Left colon (tissue), 2 donors: ENCODE measurements around the gene FAM53A. TPM values are rescaled to one million over a fixed set of nuclear protein-coding genes. Genes with fewer than 3 reads are reported as not detected.

ENCODE experiments used
- ATAC-seq: fragments of 200-7000 bp; cut with Tn5 transposase; one replicate; pipeline ENCODE4 v1.9.1; 2020; ENCODE audit warnings: mild to moderate bottlenecking, moderate library complexity
- DNase-seq, 2 donors: peaks; one replicate each; pipeline ENCODE4 v3.0.0-alpha.2; 2020
- intact Hi-C, 2 donors: fragments of 100-400 bp; cut with DNase I in 1 of 2; cut with micrococcal nuclease in 1 of 2; formaldehyde crosslinking; loops; one replicate each; pipeline versions ENCODE4 v1.11.2 to v1.14.0; 2022; cut with DNase I, micrococcal nuclease
- total RNA-seq, 2 donors: library from RNA; stranded (reverse); fragmentation: NEBNext Ultra II Directional; extraction: Animal tissue kit (Norgen Biotek cat#: 25700); gene quantifications; one replicate each; pipeline ENCODE4 v1.2.1, GENCODE V29; 2021
- donor health status: DM: no; HTN: no; CAD: no.
- donor health status: DM: yes; HTN: yes; CAD: no.

FAM53A gene
- total RNA-seq, 2 donors from 2014 or later, result 0.49 to 0.61 TPM

DNA sequence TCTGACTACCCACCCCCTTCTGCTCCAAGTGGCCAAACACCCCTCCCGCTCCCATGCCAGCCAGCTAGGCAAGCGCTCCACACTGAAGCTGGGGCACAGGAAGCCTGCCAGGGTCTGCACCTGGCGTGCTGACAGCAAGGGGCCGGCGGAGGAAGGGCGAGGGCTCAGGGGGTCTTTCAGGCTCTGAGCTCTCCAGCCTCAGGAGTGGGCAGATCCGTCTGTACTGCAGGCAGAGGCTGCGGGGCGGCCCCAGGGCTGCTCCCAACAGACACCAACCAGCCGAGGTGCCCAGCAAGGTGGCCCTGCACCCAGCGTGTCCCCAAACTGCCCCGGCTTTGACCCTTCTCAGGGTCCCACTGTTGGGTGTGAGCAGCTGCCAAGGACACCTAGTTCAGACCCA is 14.8 kb downstream of the FAM53A start:
- ATAC-seq, result no peak
- intact Hi-C loops, result no loop called here

DNA sequence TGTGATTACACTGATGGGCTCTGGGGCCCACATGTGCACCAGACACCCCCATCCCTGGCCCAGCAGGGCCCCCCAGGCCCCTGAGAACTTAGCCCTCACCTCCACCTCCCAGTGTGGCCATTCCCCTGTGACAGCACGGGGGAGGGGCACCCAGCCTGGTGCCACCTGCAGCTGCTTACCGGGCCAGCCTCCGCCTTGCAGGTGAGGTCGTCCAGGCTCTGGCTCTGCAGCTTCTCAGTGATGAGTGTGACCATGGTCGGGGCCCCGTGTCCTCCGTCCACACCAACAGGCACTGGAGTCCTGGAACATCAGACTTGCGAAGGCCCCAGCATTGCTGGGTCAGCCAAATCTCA is 15.6 kb downstream of the FAM53A start:
- DNase-seq, result no peak
- intact Hi-C loops, result no loop called here
- ATAC-seq, result no peak

More for the DNA sequence above, 14.8 kb downstream of the FAM53A start:
- no peak for DNase-seq

DNA sequence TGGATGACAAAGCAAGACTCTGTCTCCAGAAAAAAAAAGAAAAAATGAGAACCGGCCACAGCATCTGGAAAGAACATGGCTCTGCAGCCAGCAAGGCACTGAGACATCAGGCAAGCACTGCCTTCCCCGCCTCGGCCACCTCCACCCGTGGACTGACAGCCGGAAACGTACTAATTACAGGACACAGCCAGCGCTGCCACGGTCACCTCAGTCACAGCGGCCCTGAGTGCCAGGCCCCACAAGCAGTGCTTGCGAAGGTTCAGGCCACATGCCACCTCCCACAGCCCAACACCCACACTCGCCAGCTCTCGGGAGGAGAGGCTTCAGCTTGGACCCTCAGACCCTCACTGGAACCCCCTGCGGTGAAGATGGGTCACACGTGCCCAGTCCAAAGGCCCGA is 16.8 kb downstream of the FAM53A start:
- intact Hi-C loops, result no loop called here
- no peak for DNase-seq
- ATAC-seq, result no peak

DNA sequence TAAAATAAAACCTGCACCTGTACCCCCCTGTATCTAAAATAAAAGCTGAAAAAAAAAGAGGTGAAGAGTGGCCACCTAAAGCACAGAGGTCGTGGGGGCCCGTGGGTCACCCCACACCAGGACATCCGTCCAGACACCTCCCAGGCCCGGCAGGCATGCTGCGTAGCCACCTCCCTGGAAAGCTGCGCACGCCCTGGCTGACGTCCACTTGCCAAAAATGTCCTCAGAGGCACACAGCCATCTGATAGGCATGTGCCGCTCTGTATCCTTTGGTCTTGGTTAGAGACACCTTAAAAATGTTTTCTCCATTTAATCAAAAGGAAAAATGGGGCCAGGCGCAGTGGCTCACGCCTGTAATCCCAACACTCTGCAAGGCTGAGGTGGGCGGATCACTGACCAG is 17.7 kb downstream of the FAM53A start:
- no peak for ATAC-seq
- no peak for DNase-seq
- intact Hi-C loops, result no loop called here

DNA sequence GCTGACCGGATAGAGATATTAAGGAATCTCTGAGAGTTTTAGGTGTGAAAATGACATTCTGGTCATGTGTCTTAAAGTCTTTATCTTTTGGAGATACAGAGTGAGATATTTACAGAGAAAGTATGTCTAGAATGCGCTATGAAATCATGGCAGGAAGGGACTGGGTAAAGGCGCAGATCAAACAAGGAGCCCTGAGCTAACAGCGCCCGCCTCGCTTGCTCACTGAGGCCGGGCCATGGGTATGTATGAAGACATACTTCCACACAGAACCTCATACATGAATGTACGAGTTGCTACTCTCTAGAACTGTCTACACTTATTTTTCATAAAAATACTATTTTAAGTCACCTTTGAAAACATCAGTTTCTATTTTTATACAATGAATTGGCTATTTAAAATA is 20.0 kb downstream of the FAM53A start:
- ATAC-seq, result no peak
- intact Hi-C loops, result no loop called here

DNA sequence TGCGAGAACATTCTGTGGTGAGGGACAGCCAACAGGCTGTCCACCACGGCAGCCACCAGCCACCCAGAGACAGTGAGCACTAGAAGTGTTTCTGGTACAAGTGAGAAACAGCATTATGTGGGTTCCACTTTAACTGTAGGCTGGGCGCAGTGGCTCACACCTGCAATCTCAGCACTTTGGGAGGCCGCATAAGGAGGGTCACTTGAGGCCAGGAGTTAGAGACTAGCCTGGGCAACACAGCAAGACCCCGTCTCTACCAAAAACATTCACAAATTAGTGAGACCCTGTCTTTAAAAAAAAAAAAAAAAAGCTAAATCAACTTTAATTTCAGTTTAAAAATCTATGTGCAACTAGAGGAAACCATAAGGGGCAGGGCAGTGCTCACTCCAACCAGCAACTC is 20.6 kb downstream of the FAM53A start:
- intact Hi-C loops, result no loop called here
- DNase-seq (no peak), ATAC-seq (no peak)

More for the DNA sequence above, 20.0 kb downstream of the FAM53A start:
- DNase-seq, result no peak

DNA sequence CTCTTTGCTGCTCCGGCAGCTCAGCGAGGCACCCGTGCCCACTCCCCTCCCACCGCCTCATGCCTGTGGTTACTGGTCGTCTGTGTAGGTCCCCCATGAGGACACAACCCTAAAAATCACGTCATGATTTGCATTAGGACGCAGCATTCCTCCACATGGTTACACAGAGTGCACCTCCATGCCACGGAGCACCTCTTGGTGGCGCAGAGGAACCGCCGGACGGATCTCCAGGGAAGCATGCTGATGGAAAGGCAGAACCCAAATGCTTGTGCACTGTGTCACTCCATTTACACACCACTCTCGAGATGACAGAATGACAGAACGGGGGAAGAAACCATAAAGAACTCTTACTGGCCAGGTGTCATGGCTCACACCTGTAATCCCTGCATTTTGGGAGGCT is 22.4 kb downstream of the FAM53A start:
- intact Hi-C loops, result no loop called here
- DNase-seq (no peak), ATAC-seq (no peak)

DNA sequence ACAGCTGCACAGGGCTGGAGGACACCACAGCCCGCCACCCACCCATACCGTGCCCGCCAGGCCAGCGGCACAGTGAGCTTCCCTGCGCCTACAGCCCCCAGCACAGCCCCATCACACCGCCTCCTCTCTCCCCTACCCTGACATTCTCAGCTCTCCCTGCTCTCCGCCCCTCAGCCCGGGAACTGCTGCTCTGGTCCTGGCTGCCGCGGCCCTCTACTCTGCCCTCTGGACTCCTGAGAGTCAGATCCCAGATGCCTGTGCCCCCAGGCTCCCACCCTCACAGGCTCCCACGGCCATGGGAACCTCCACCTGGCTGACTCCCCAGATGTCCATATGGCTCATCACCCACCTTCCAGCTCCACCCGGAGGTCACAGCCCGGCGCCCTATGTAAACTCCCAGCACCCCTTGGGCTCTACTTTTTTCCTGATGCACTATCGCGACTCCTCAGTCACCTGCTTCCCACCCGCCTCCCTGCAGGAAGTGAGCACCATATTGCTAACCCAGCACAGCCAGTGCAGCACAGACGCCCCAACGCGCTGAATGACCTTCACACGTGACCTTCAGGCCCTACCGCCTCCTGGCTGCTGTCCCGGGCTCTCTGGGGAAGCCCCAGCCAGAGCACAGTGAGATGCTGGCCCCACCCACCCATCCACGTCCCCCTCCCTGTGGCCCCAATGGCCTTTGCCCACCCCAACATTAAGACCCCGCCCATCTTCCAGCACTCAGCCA is 23.0 kb downstream of the FAM53A start:
- DNase-seq (no peak), ATAC-seq (no peak)
- intact Hi-C loops, result no loop called here

DNA sequence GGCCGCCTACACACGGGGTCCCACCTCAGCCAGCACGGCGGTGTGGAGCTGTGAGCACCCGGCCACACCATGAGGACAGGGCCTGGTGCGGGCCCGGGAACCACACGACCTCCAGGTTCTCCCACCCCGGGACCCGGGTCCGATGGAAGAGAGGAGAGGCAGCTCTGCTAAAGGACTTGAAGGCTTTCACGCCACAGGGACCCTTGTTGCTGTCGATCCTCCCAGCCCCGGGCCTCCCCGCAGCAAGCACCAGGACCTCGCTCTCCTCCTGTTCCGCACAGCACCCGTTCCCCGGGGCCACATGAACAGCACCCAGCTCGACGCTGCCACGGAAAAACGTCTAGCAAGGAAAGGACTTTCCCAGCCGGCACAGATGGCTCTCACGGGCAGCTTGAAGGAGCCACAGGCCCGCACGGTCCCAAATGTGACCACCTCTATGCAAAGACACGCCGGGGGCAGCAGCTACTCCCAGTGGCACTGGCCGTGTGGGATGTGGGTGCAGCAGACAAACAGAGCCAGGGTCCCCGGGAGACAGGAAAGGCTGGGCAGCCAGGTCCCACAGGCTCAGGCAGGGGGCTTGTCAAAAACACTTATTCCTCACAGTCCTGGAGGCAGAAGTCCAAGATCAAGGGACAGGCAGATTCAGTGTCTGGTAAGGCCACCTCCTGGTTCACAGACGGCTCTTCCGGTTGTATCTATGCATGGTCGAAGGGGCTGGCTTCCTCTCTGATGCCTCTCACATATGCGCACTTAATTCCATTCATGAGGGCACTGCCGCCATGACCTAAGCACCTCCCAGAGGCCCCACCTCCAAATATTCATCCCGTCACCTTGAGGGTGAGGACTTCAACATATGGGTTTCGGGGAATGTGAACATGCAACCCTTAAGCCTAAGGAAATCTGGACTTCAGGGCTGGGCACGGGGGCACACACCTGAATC is 24.7 kb downstream of the FAM53A start:
- ATAC-seq (no peak), DNase-seq (no peak)
- intact Hi-C loops, result no loop called here

DNA sequence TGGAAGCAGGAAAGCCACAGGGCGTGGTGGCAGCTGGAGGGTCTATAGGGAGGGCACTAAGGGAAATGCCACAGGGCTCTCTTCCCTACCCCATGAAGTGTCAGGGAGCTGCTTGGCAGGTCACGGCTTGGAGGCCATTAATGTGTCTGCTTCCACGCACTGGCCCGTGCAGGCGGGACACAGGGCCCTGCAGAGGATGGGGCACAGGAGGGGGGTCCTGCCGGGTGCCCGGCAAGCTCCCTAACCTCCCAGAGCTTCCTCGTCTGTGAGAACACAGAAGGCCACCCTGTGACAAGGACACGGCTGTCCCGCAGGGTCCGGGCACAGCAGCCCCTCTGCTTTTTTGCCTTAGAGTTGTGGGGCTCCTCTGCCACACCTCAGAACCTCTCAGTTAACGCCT is 25.5 kb downstream of the FAM53A start:
- ATAC-seq, result no peak
- intact Hi-C loops, result no loop called here
- DNase-seq, result no peak

DNA sequence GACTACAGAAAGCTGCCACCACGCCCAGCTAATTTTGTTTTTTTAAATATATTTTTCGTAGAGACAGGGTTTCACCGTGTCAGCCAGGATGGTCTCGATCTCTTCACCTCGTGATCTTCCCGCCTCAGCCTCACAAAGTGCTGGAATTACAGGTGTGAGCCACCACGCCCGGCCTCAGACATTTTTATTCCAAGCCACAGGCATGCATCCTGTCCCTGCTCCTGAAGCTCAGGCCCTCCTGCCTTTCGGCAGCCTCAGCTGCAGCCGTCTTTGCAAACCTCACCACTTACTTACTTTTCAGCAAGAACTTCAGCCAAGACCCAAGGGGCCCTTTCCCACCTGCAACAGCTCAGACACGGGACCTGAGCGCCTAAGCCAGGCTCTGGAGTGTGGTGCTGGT is 26.0 kb downstream of the FAM53A start:
- intact Hi-C loops, result no loop called here
- no peak for ATAC-seq
- no peak for DNase-seq

DNA sequence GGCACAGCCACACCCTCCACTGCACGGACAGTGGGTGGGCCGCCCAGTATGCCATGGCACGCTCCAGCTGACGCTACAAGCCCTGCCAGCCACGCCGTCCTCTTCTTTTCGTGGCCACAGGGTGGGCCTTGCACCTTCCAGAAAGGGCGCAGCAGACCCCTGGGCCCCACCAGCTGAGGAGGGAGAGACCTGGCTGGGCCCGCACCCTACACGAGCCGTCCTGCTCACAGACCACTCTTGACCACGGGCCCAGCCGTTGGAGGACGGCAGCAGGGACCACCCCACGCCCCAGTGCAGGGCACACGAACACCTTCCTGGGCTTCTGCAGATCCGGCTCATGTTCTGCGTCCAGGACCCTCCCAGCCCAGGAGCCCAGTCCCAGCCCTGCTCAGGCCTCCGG is 27.1 kb downstream of the FAM53A start:
- intact Hi-C loops, result no loop called here
- no peak for ATAC-seq

DNA sequence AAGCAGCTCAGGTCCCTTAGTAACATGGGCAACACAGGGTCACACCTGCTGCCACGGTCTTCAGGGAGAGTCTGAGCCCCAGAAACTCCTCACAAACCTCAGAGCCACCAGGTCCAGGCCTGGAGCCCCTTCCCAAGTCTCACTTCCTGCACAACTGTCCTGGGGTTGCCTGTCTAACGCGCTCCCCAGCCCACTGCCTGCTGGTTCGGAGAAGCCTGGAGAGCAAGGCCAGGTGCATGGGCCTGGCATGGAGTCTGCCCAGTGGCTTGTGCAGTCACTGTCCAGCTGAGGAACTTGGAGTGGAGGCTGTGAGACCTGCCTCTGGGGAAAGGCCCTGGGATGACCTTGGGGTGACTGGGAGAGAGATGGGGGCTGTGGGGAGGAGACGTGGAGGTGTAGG is 28.0 kb downstream of the FAM53A start:
- intact Hi-C loops, result no loop called here
- ATAC-seq, result no peak
- DNase-seq, result no peak

More for the DNA sequence above, 27.1 kb downstream of the FAM53A start:
- DNase-seq, result no peak

DNA sequence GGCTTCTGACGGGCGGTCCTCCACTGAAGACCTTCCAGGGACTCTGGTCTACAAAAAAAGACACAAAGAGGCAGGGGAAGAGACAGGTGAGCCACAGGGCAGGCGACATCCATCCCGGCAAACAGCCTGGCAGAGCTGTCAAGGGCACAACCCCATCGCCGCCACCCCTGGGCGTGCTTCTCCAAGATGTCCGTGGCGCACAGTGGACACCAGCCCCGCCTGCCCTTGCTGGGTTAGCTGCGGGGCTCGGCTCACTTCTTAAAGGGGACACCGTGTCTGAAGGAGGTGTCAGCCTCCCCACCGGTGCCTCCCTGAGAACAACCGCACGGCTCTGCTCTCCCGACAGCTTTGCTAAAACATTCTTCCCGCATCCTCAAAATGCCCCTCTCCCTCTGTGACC is 28.4 kb downstream of the FAM53A start:
- no peak for DNase-seq
- no peak for ATAC-seq
- intact Hi-C loops, result no loop called here

DNA sequence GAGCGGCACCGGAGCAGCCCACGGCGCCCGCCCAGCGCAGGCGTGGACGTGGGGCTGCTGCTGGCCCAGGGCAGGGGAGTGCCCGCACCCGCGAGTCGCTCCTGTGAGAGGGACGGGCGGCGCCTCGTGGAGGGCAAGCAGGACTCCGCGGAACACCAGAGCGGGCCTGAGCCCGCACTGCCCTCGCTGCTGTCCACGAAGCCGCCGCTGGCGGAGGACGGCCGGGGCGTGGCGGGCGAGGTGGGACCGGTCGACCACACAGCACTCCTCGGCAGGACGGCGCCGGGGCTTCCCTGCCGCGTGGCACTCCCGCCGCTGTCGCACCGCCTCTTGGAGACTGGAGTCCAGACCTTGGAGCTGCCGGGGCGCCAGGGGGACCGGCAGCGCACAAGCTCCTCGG is 29.0 kb downstream of the FAM53A start:
- no peak for DNase-seq
- intact Hi-C loops, result no loop called here
- no peak for ATAC-seq

DNA sequence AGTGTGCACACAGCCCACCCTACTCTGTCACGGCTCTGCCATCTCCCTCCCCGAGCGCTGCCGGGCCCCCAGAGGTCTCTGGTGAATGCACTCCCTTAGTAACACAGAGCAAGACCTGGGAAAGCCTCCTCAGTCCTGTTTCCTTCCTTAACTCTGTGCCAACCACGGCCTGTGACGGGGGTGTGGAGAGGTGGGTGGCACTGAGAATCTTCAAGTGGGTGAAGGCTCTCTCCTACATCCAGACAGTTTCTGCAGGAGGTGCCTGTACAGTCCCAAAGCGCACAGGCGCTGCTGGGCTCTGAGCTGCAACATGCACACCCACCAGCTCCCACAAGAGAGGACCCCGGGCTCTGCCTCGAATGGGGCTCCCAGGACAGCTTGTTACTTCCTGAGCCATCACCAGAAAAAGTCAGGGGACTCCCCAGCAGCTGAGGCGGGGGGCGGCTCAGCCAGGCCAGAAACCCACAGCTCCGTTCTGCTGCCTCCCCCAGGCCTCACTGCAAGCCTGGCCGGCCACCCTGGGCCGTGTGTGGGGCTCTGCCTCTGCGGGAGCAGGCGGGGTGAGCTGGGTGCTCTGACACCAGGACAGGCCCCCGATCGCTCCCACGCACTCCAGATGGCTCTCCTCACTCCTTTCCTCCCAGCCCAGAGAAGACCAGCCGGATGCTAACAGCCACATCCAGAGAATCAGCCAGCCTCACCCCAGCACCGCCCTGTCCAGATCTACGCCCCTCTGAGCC is 29.7 kb downstream of the FAM53A start:
- intact Hi-C loops, result no loop called here
- no peak for ATAC-seq
- DNase-seq, result no peak

DNA sequence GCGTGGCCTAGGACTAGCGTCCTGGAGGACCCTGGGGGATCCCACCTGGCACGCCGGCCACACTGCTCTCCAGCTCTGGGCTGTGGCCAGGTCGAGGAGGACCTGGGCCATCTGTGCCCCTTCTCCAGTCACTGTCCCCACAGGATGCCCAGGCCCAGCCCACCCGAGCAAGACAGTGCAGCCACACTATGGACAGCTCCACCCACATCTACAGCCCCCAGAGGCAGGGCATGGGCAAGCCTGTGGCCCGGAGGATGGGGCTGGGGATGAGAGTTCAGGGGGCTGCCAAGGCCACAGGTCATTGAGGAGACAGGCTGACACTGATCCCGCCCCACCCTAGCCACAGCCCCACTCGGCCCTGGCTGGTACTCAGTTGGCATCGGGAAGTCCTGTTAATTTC is 30.3 kb downstream of the FAM53A start:
- no peak for DNase-seq
- intact Hi-C loops, result no loop called here
- ATAC-seq, result no peak

DNA sequence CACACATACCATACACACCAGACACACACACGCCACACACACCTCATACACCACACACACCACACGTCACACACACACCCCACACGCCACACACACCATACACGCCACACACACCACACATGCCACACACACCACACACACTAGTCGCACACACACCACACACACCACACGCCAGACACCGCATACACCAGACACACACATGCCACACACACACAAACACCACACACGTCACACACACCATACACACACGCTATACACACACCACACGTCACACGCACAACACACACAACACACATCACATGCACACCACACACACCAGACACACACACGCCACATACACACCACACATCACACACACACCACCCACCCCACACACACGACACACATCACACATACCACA is 32.0 kb downstream of the FAM53A start:
- ATAC-seq (no peak), DNase-seq (no peak)
- intact Hi-C loops, result no loop called here

DNA sequence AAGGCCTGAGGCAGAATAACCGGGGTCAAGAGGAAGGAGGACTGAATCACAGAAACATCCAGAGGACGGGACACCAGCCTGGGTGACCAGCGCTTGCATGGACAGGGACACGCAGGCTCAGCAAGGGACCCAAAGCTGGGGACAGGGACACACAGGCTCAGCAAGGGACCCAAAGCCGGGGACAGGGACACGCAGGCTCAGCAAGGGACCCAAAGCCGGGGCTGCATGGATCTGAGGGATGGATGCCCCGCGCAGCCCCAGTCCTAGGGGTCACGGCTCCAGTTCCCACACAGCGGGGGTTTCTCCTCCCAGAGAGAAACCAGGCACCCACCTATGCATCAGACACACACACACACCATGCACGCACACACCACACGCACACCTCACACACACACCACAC is 32.5 kb downstream of the FAM53A start:
- intact Hi-C loops, result no loop called here
- ATAC-seq (no peak), DNase-seq (no peak)

DNA sequence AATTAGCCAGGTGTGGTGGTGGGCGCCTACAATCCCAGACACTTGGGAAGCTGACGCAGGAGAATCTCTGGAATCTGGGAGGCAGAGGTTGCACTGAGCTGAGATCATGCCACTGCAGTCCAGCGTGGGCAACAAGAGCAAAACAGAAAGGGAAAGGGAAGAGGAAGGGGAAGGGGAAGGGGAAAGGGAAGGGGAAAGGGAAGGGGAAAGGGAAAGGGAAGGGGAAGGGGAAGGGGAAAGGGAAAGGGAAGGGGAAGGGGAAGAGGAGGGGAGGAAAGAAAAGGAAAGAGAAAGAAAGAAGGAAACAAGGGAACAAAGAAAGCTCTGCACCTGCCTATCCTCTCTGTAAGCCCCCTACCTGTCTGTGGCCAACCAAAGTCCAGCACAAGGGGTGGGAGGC is 35.2 kb downstream of the FAM53A start:
- no peak for ATAC-seq
- intact Hi-C loops, result no loop called here
- no peak for DNase-seq
